Heart right ventricle (tissue), 16 donors: ENCODE data around the gene CCDC51. TPM values are rescaled to one million over a fixed set of nuclear protein-coding genes. Genes with fewer than 3 reads are reported as not detected.

Experiments
- ATAC-seq, 8 donors: fragments of 200-7000 bp; cut with Tn5 transposase; one replicate each; pipeline ENCODE4 v1.9.1; 2020; ENCODE audit warnings: mild to moderate bottlenecking in 8 of 8, moderate library complexity in 8 of 8, moderate number of reproducible peaks in 1 of 8
- DNase-seq, 2 donors: peaks; one replicate each; pipeline ENCODE4 v3.0.0-alpha.2; 2020
- H3K27ac ChIP-seq, 10 donors: fragments of 200-600 bp; sonication (generic) in 2 of 10; one replicate each; pipeline versions ENCODE4 v1.5.0 to v1.8.0; 2020 to 2022; ENCODE audit warnings: mild to moderate bottlenecking in 3 of 10
- H3K27me3 ChIP-seq, 7 donors: fragments of 200-600 bp; one replicate each; pipeline ENCODE4 v1.8.0; 2021 to 2022; ENCODE audit warnings: mild to moderate bottlenecking in 2 of 7
- H3K36me3 ChIP-seq, 9 donors: fragments of 200-600 bp; sonication (generic) in 1 of 9; one replicate each; pipeline versions ENCODE4 v1.5.0 to v1.8.0; 2020 to 2022; ENCODE audit warnings: mild to moderate bottlenecking in 2 of 9
- H3K4me1 ChIP-seq, 9 donors: fragments of 200-600 bp; sonication (generic) in 1 of 9; one replicate each; pipeline versions ENCODE4 v1.5.0 to v1.8.0; 2020 to 2022; ENCODE audit warnings: mild to moderate bottlenecking in 4 of 9
- H3K4me3 ChIP-seq, 10 donors: fragments of 200-600 bp; sonication (generic) in 2 of 10; one replicate each; pipeline versions ENCODE4 v1.5.0 to v1.8.0; 2020 to 2022; ENCODE audit warnings: mild to moderate bottlenecking in 7 of 10, moderate library complexity in 2 of 10
- H3K9me3 ChIP-seq, 11 donors: fragments of 200-600 bp in 10 of 11; sonication (generic) in 2 of 11; one replicate each; pipeline versions ENCODE4 v1.5.0 to v1.8.0; 2013 to 2022; ENCODE audit warnings: mild to moderate bottlenecking in 2 of 11, control low read depth in 1 of 11, moderate library complexity in 1 of 11
- WGBS, 2 donors: extraction: QIAGEN DNeasy Blood & Tissue Kit; methylation state at CpG; one replicate each; pipeline ENCODE4 v1.1.7; 2013; ENCODE audit warnings: inconsistent platforms in 1 of 2; 5-methylcytosine and 5-hydroxymethylcytosine counted together
- intact Hi-C, 10 donors: fragments of 100-400 bp; cut with DNase I; formaldehyde crosslinking; loops; one replicate each; pipeline versions ENCODE4 v1.11.1 to v1.14.2; 2022
- polyA plus RNA-seq, 2 donors: library from polyadenylated mRNA; stranded (reverse); fragments of 200-250 nt; gene quantifications; one replicate each; pipeline ENCODE4 v1.2.3, GENCODE V29; 2013
- total RNA-seq, 10 donors: library from RNA; stranded (reverse); fragmentation: NEBNext Ultra II Directional in 3 of 10; extraction: Animal tissue kit (Norgen Biotek cat#: 25700) in 3 of 10; gene quantifications; one replicate each; pipeline versions ENCODE4 v1.2.1 to v1.2.4, GENCODE V29; 2021 to 2023
- TF ChIP-seq, protein P1 (sequence below), 9 donors: fragments of 200-600 bp; sonication (generic) in 2 of 9; IDR thresholded peaks; one replicate each; pipeline versions ENCODE4 v1.5.0 to v1.8.0; 2021 to 2022; ENCODE audit warnings: antibody characterized with exemption in 9 of 9, mild to moderate bottlenecking in 5 of 9, moderate library complexity in 1 of 9
- donor health status: Arrhythmogenic right ventricular cardiomyopathy.
- donor health status: ischemic (EF 13 %, LVEDD 7.1; RV severe dilation, severe dysfunction).
- donor health status: healthy with polysubstance abuse.
- donor health status: DM: no; HTN: yes; CAD: no.
- donor health status: DM: no; HTN: no; CAD: no.
- donor health status: ischemic (EF 25% LVEDD 6.9; RV normal size, moderate dysfunction).
- donor health status: ischemic (EF 25% LVEDD 5.7; RV mildly dilated, moderate dysfunction).
- donor health status: healthy.
- donor health status: DM: yes; HTN: yes; CAD: no.
- donor health status: Ischemic cardiomyopathy.
- donor health status: ischemic (EF 35%, LVEDD 5.7; RV mildly dilated, moderate dysfunction).
- donor health status: nonischemic (EF 11% LVEDD 7.7; RV severe dilation, severe dysfunction).
- donor health status: DM: yes; HTN: yes; CAD: no.
- donor health status: PGD.
- donor health status: ischemic (EF 29% LVEDD 5.4; RV normal size, mild dysfunction).
- donor health status: nonischemic (EF 23%, LVEDD 6.1; RV moderate dilation, normal function).

Gene CCDC51
- total and polyA plus RNA-seq, 12 donors, result 4.7 to 14.3 (median 11.5) TPM

DNA sequence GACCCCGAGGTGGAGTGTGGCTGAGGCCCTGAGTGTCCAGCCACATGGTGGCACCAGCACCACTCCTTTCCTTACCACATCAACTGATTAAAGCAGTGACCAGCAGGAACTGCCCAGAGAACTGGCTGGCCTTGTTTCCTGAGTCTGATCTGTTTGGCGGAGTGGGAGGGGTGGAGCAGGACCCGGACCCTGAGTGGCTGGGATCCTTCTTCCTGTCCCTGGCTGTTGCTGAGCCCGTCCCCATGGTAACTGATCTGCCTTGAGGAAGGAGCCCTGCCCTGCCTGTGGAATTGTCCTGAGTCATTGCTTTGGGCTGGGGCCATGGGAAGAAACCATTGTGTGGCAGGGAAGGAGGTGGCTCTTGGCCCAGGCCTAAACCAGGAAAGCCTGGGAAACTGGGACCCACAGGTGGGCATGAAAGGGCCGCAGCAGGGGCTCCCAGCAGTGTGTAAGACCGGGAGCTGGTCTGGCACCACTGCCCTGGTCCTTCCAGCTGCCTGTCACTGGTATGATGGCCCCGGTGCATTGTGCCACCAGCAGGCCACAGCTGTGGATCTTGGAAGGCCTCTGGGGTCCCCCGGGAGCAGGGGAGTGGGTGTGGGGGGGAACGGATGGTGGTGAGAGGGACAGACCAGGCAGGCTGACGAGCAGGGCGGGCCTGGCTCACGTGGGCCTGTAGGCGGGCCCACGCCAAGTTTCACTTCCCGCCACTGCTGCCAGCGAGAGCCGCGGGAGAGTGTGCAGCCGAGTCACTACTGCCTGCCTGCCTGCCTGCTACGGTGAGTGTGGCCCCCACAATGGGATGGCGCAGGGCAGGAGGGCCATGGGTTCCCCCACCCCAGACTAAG, 25.8 kb upstream of the CCDC51 start:
- TF ChIP-seq, protein P1, sequence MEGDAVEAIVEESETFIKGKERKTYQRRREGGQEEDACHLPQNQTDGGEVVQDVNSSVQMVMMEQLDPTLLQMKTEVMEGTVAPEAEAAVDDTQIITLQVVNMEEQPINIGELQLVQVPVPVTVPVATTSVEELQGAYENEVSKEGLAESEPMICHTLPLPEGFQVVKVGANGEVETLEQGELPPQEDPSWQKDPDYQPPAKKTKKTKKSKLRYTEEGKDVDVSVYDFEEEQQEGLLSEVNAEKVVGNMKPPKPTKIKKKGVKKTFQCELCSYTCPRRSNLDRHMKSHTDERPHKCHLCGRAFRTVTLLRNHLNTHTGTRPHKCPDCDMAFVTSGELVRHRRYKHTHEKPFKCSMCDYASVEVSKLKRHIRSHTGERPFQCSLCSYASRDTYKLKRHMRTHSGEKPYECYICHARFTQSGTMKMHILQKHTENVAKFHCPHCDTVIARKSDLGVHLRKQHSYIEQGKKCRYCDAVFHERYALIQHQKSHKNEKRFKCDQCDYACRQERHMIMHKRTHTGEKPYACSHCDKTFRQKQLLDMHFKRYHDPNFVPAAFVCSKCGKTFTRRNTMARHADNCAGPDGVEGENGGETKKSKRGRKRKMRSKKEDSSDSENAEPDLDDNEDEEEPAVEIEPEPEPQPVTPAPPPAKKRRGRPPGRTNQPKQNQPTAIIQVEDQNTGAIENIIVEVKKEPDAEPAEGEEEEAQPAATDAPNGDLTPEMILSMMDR (IDR thresholded peaks at IDR 0.05), result peak; percentile 56 to 92 (median 73)
- Histone ChIP-seq H3K4me1 (peaks cover 22 to 65% (median 57%) of the 10 kb centered on the region in 9 donors), H3K9me3 (no peaks in the 10 kb centered on the region), H3K36me3 (peaks cover 0 to 70% (median 7%) of the 10 kb centered on the region in 9 donors), H3K4me3 (peak overlapping the region; percentile 34 to 72 (median 65)), H3K27ac (peak overlapping the region; percentile 89 to 99 (median 98)), H3K27me3 (no peaks in the 10 kb centered on the region)
- intact Hi-C loops, result loop anchor here (1.0 to 10.0 kb wide), 12 partner anchors 37 to 219 kb away; partner anchors contain the start of genes SHISA5 (in 4 of the 10), COL7A1 (in 1 of the 10), NCKIPSD (in 1 of the 10) and SLC26A6 (in 1 of the 10)
- 18 to 22% methylated on average over 21 of the region's 21 CpGs for whole genome bisulfite sequencing, 2 donors
- ATAC-seq (peak; percentile 92 to 96 (median 94)), DNase-seq (peak; percentile 93 to 99)

DNA sequence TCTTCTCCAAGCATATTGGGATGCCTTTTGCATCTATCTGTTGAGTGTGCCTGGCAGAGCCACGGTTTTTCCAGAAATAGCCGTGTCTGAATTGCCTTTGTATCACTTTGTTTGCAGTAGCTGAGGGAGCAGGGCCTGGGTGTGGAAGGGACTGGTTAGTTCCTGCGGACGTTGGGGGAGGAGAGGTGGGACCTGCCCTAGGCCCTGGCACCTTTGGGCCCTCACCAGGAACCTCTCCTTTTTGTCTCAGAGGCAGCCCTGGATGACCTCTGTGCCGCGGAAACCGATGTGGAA, 25.3 kb upstream of the CCDC51 start:
- peaks cover 20 to 59% (median 52%) of the 10 kb centered on the region in 9 donors for H3K4me1 ChIP-seq
- H3K9me3 ChIP-seq, result no peaks in the 10 kb centered on the region
- WGBS, 2 donors, result 9 to 12% methylated on average over 7 of the region's 7 CpGs
- H3K27me3 ChIP-seq, result no peaks in the 10 kb centered on the region
- H3K36me3 ChIP-seq, result peaks cover 0 to 70% (median 13%) of the 10 kb centered on the region in 9 donors
- no peak for DNase-seq
- intact Hi-C loops, result loop anchor here (1.0 to 10.0 kb wide), 11 partner anchors 37 to 220 kb away; partner anchors contain the start of genes SHISA5 (in 3 of the 10), COL7A1 (in 1 of the 10), NCKIPSD (in 1 of the 10) and SLC26A6 (in 1 of the 10)
- peak in 1 of 8 donors; percentile 7 for ATAC-seq
- TF ChIP-seq, protein P1 (IDR thresholded peaks at IDR 0.05), result no peak
- peak overlapping the region in 3 of 10 donors; percentile 63 to 70 (median 69) for H3K4me3 ChIP-seq
- H3K27ac ChIP-seq, result peak overlapping the region; percentile 89 to 99 (median 98)

DNA sequence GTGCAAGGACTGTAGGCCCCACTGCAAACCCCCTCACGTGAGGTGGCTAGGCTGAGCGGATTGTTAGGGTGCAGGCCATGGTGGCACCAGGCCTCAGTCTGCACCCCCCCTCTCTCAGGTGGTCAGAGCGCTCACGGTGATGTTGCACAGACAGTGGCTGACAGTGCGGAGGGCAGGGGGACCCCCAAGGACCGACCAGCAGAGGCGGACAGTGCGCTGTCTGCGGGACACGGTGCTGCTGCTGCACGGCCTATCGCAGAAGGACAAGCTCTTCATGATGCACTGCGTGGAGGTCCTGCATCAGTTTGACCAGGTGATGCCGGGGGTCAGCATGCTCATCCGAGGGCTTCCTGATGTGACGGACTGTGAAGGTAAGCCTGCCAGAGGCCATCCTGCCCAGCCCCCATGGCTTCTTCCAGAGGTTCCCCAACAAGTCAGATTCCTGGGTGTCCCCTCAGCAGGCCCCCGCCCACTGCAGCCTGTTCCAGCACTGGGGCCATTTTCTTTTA, 24.8 kb upstream of the CCDC51 start:
- H3K4me1 ChIP-seq, result peaks cover 19 to 55% (median 47%) of the 10 kb centered on the region in 9 donors
- peak overlapping the region in 3 of 10 donors; percentile 63 to 70 (median 69) for H3K4me3 ChIP-seq

More for the DNA sequence above, 24.8 kb upstream of the CCDC51 start:
- intact Hi-C loops, result loop anchor here (1.0 to 10.0 kb wide), 13 partner anchors 38 to 220 kb away; partner anchors contain the start of genes SHISA5 (in 3 of the 10), COL7A1 (in 1 of the 10), NCKIPSD (in 1 of the 10) and SLC26A6 (in 1 of the 10)
- 94% methylated on average over 17 of the region's 17 CpGs for WGBS, 2 donors
- TF ChIP-seq, protein P1 (IDR thresholded peaks at IDR 0.05), result no peak
- peak in 1 of 2 donors; percentile 19 for DNase-seq
- Histone ChIP-seq H3K36me3 (peaks cover 0 to 70% (median 15%) of the 10 kb centered on the region in 9 donors), H3K9me3 (no peaks in the 10 kb centered on the region), H3K27ac (peak overlapping the region; percentile 89 to 99 (median 98)), H3K27me3 (no peaks in the 10 kb centered on the region)
- ATAC-seq, result no peak
